Measurements from ENCODE around the gene FLRT2. TPM values are rescaled to one million over a fixed set of nuclear protein-coding genes. Genes with fewer than 3 reads are reported as not detected.

The FLRT2 gene
- total RNA-seq, 1 experiment from 2014 or later, result not detected

GRCh38 chr14:85604021-85604420, 74.1 kb downstream of the FLRT2 start:
- BruUV-seq (replicated peaks), result no TSS peak
- no peak for TF ChIP-seq CTCF (IDR thresholded peaks at IDR 0.05; ENCODE audit: unreplicated experiment)
- no peak overlapping the region for H3K4me3 Mint-ChIP-seq (ENCODE audit: low read depth, unreplicated experiment)
- no peak overlapping the region for H3K27ac Mint-ChIP-seq (ENCODE audit: unreplicated experiment)
- H3K9me3 Mint-ChIP-seq (ENCODE audit: low read depth, unreplicated experiment), result peaks cover 18% of the 10 kb centered on the region
- H3K4me1 Mint-ChIP-seq (ENCODE audit: low read depth, unreplicated experiment), result no peaks in the 10 kb centered on the region
- DNase-seq, result no peak
- CTCF ChIA-PET, result no interaction called here
- intact Hi-C loops (cut with micrococcal nuclease; ENCODE audit: unreplicated experiment), result no loop called here
- H3K36me3 Mint-ChIP-seq (ENCODE audit: insufficient read depth, unreplicated experiment), result no peaks in the 10 kb centered on the region
- no peaks in the 10 kb centered on the region for H3K27me3 Mint-ChIP-seq (ENCODE audit: unreplicated experiment)

GRCh38 chr14:85604714-85605113, 74.8 kb downstream of the FLRT2 start:
- Mint-ChIP-seq H3K9me3 (ENCODE audit: low read depth, unreplicated experiment) (peaks cover 15% of the 10 kb centered on the region), H3K4me1 (ENCODE audit: low read depth, unreplicated experiment) (no peaks in the 10 kb centered on the region), H3K27me3 (ENCODE audit: unreplicated experiment) (no peaks in the 10 kb centered on the region), H3K36me3 (ENCODE audit: insufficient read depth, unreplicated experiment) (no peaks in the 10 kb centered on the region), H3K4me3 (ENCODE audit: low read depth, unreplicated experiment) (no peak overlapping the region), H3K27ac (ENCODE audit: unreplicated experiment) (no peak overlapping the region)
- CTCF ChIA-PET, result no interaction called here
- no peak for TF ChIP-seq CTCF (IDR thresholded peaks at IDR 0.05; ENCODE audit: unreplicated experiment)
- intact Hi-C loops (cut with micrococcal nuclease; ENCODE audit: unreplicated experiment), result no loop called here
- BruUV-seq (replicated peaks), result no TSS peak
- no peak for DNase-seq

GRCh38 chr14:85607651-85608081, 77.7 kb downstream of the FLRT2 start:
- Mint-ChIP-seq H3K4me3 (ENCODE audit: low read depth, unreplicated experiment) (no peak overlapping the region), H3K9me3 (ENCODE audit: low read depth, unreplicated experiment) (peaks cover 12% of the 10 kb centered on the region), H3K36me3 (ENCODE audit: insufficient read depth, unreplicated experiment) (no peaks in the 10 kb centered on the region), H3K4me1 (ENCODE audit: low read depth, unreplicated experiment) (no peaks in the 10 kb centered on the region), H3K27ac (ENCODE audit: unreplicated experiment) (no peak overlapping the region), H3K27me3 (ENCODE audit: unreplicated experiment) (no peaks in the 10 kb centered on the region)
- intact Hi-C loops (cut with micrococcal nuclease; ENCODE audit: unreplicated experiment), result no loop called here
- TF ChIP-seq CTCF (IDR thresholded peaks at IDR 0.05; ENCODE audit: unreplicated experiment), result no peak
- no TSS peak for BruUV-seq (replicated peaks)
- CTCF ChIA-PET, result no interaction called here
- DNase-seq, result no peak

- no peak for DNase-seq
- intact Hi-C loops (cut with micrococcal nuclease; ENCODE audit: unreplicated experiment), result no loop called here
Observed at GRCh38 chr14:85613496-85613895, 83.6 kb downstream of the FLRT2 start.

More at GRCh38 chr14:85613496-85613895, 83.6 kb downstream of the FLRT2 start:
- no peaks in the 10 kb centered on the region for H3K27me3 Mint-ChIP-seq (ENCODE audit: unreplicated experiment)
- peaks cover 9% of the 10 kb centered on the region for H3K9me3 Mint-ChIP-seq (ENCODE audit: low read depth, unreplicated experiment)
- H3K4me1 Mint-ChIP-seq (ENCODE audit: low read depth, unreplicated experiment), result no peaks in the 10 kb centered on the region
- no TSS peak for BruUV-seq (replicated peaks)
- CTCF ChIA-PET, result no interaction called here
- H3K4me3 Mint-ChIP-seq (ENCODE audit: low read depth, unreplicated experiment), result no peak overlapping the region
- no peak overlapping the region for H3K27ac Mint-ChIP-seq (ENCODE audit: unreplicated experiment)
- no peaks in the 10 kb centered on the region for H3K36me3 Mint-ChIP-seq (ENCODE audit: insufficient read depth, unreplicated experiment)
- TF ChIP-seq CTCF (IDR thresholded peaks at IDR 0.05; ENCODE audit: unreplicated experiment), result no peak
